Endothelial cell of umbilical vein (primary cell): Measurements from ENCODE around the gene BCR.

Experiments
- CTCF ChIP-seq, 2 donors: IDR thresholded peaks; 1 replicate in 1 of 2; 2 replicates in 1 of 2; pipeline ENCODE4 v1.5.1; 2011; ENCODE audit warnings: low read length in 2 of 2, mild to moderate bottlenecking in 2 of 2, moderate library complexity in 2 of 2, control low read depth in 1 of 2, inconsistent platforms in 1 of 2, low read depth in 1 of 2; ENCODE audit not compliant: insufficient read depth in 1 of 2; ENCODE audit errors: extremely low read depth in 1 of 2
- EZH2 ChIP-seq: IDR thresholded peaks from 2 replicates; pipeline ENCODE4 v1.6.1; 2012; ENCODE audit warnings: borderline replicate concordance, low read depth, mild to moderate bottlenecking, moderate library complexity, low read length, inconsistent platforms; ENCODE audit not compliant: severe bottlenecking
- FOS ChIP-seq: IDR thresholded peaks from 2 replicates; pipeline ENCODE4 v1.6.1; 2011; ENCODE audit warnings: mild to moderate bottlenecking, low read length, moderate library complexity, borderline replicate concordance; ENCODE audit not compliant: insufficient read depth
- GATA2 ChIP-seq: IDR thresholded peaks from 2 replicates; pipeline ENCODE4 v1.7.0; 2011; ENCODE audit warnings: low read depth, mild to moderate bottlenecking, moderate library complexity, mixed read lengths, low read length; ENCODE audit not compliant: insufficient read length, insufficient read depth
- JUN ChIP-seq: IDR thresholded peaks from 2 replicates; pipeline ENCODE4 v1.6.1; 2011; ENCODE audit warnings: borderline replicate concordance, low read depth; ENCODE audit not compliant: insufficient read length, insufficient read depth
- MAX ChIP-seq: IDR thresholded peaks from 2 replicates; pipeline ENCODE4 v1.6.1; 2011; ENCODE audit not compliant: insufficient read depth, insufficient read length
- MYC ChIP-seq: IDR thresholded peaks from one replicate; pipeline ENCODE4 v1.6.1; 2011; ENCODE audit warnings: mild to moderate bottlenecking, low read depth, low read length
- POLR2A ChIP-seq: IDR thresholded peaks from 2 replicates; pipeline ENCODE4 v1.6.1; 2012; ENCODE audit warnings: low read depth, mild to moderate bottlenecking, control low read depth, low read length
- POLR2AphosphoS5 ChIP-seq: IDR thresholded peaks from 2 replicates; pipeline ENCODE4 v1.6.1; 2012; ENCODE audit warnings: low read depth, mild to moderate bottlenecking, control low read depth, low read length, moderate library complexity; ENCODE audit not compliant: insufficient read depth

GRCh38 chr22:23227380-23227779 lies 47.1 kb downstream of the BCR start:
- TF ChIP-seq CTCF (IDR thresholded peaks at IDR 0.05; ENCODE audit: extremely low read depth in 1 of 2, insufficient read depth in 1 of 2, low read depth in 1 of 2, low read length in 2 of 2) (no peak), EZH2 (no peak), POLR2A (no peak), POLR2AphosphoS5 (no peak), JUN (no peak), MAX (no peak), GATA2 (no peak), MYC (no peak), FOS (no peak)
